ENCODE measurements around the gene PXYLP1. TPM values are rescaled to one million over a fixed set of nuclear protein-coding genes. Genes with fewer than 3 reads are reported as not detected.

The PXYLP1 gene
- polyA plus RNA-seq, 1 experiment, result 20.0 TPM

GRCh38 chr3:141237701-141238521, 6.3 kb downstream of the PXYLP1 start:
- Histone ChIP-seq H3K4me3 (ENCODE audit: low read depth, low read length) (no peak overlapping the region), H3K9me3 (ENCODE audit: control insufficient read depth, insufficient read depth, low read length) (no peaks in the 10 kb centered on the region), H3K27me3 (ENCODE audit: control insufficient read depth, insufficient read depth, low read length) (no peaks in the 10 kb centered on the region), H3K27ac (ENCODE audit: low read depth, low read length) (no peak overlapping the region)
- no peak for TF ChIP-seq CTCF (IDR thresholded peaks at IDR 0.05; ENCODE audit: low read depth, low read length)
- no peak for DNase-seq (ENCODE audit: low read depth, low spot score)
- ChIA-PET CTCF (no interaction called here), POLR2A (no interaction called here)

GRCh38 chr3:141239511-141240281, 8.1 kb downstream of the PXYLP1 start:
- TF ChIP-seq CTCF (IDR thresholded peaks at IDR 0.05; ENCODE audit: low read depth, low read length), result no peak
- no peak overlapping the region for H3K4me3 ChIP-seq (ENCODE audit: low read depth, low read length)
- CTCF ChIA-PET, result interaction anchor here (5.4 kb wide), 1 partner anchor 8 kb away, joined by 32 read pairs; the partner anchor contains the start of gene PXYLP1
- DNase-seq (ENCODE audit: low read depth, low spot score), result no peak
- H3K9me3 ChIP-seq (ENCODE audit: control insufficient read depth, insufficient read depth, low read length), result no peaks in the 10 kb centered on the region
- H3K27ac ChIP-seq (ENCODE audit: low read depth, low read length), result no peak overlapping the region
- H3K27me3 ChIP-seq (ENCODE audit: control insufficient read depth, insufficient read depth, low read length), result no peaks in the 10 kb centered on the region
- POLR2A ChIA-PET, result no interaction called here

GRCh38 chr3:141240286-141240685, 8.7 kb downstream of the PXYLP1 start:
- no peaks in the 10 kb centered on the region for H3K27me3 ChIP-seq (ENCODE audit: control insufficient read depth, insufficient read depth, low read length)
- H3K27ac ChIP-seq (ENCODE audit: low read depth, low read length), result no peak overlapping the region
- no peak overlapping the region for H3K4me3 ChIP-seq (ENCODE audit: low read depth, low read length)
- DNase-seq (ENCODE audit: low read depth, low spot score), result no peak
- ChIA-PET CTCF (interaction anchor here (5.4 kb wide), 1 partner anchor 8 kb away, joined by 32 read pairs; the partner anchor contains the start of gene PXYLP1), POLR2A (no interaction called here)
- TF ChIP-seq CTCF (IDR thresholded peaks at IDR 0.05; ENCODE audit: low read depth, low read length), result no peak
- no peaks in the 10 kb centered on the region for H3K9me3 ChIP-seq (ENCODE audit: control insufficient read depth, insufficient read depth, low read length)

- ChIA-PET CTCF (interaction anchor here (1.0 to 5.4 kb wide), 2 partner anchors 9 kb away, joined by 6 to 32 read pairs; partner anchors contain the start of gene PXYLP1), POLR2A (no interaction called here)
- no peaks in the 10 kb centered on the region for H3K27me3 ChIP-seq (ENCODE audit: control insufficient read depth, insufficient read depth, low read length)
- no peaks in the 10 kb centered on the region for H3K9me3 ChIP-seq (ENCODE audit: control insufficient read depth, insufficient read depth, low read length)
- H3K4me3 ChIP-seq (ENCODE audit: low read depth, low read length), result no peak overlapping the region
- TF ChIP-seq CTCF (IDR thresholded peaks at IDR 0.05; ENCODE audit: low read depth, low read length), result no peak
- no peak for DNase-seq (ENCODE audit: low read depth, low spot score)
- H3K27ac ChIP-seq (ENCODE audit: low read depth, low read length), result no peak overlapping the region
Observed at GRCh38 chr3:141240687-141241615, 9.3 kb downstream of the PXYLP1 start.

Measured in AG04450 (cell line).